GM12878 (cell line): ENCODE measurements around the gene ATP6V0A1. TPM values are rescaled to one million over a fixed set of nuclear protein-coding genes. Genes with fewer than 3 reads are reported as not detected.
A peak's percentile ranks its signal among the peaks of the same experiment; 100 is the strongest.

Source experiments
- ATAC-seq: fragments of 200-7000 bp; cut with Tn5 transposase; 3 replicates; pipeline ENCODE4 v1.9.1; 2020; ENCODE audit warnings: mild to moderate bottlenecking, moderate library complexity
- BruUV-seq: library from RNA; stranded (reverse); fragments of 400-500 nt; replicated peaks from 2 replicates; lab custom pipeline; 2021; lab: Mats Ljungman, UMichigan
- CTCF ChIA-PET: fragments of 300-600 bp; sonication (Branson Sonifier 250); formaldehyde crosslinking; extraction: SDS; loops from one replicate; lab custom pipeline; 2021; ENCODE audit warnings: inconsistent platforms; lab: Yijun Ruan, JAX
- POLR2A ChIA-PET: fragments of 350-600 bp; formaldehyde crosslinking; extraction: SDS; loops from one replicate; lab custom pipeline; 2021; ENCODE audit warnings: inconsistent platforms; lab: Charles Lee
- RAD21 ChIA-PET: fragments of 300-600 bp; sonication (Branson Sonifier 250); formaldehyde crosslinking; loops from one replicate; lab custom pipeline; 2023; ENCODE audit warnings: antibody characterized with exemption; ENCODE audit not compliant: unreplicated experiment; lab: Charles Lee
- SMC1A ChIA-PET: fragments of 300-600 bp; sonication (Branson Sonifier 250); formaldehyde crosslinking; loops from one replicate; lab custom pipeline; 2023; ENCODE audit not compliant: unreplicated experiment, uncharacterized antibody; lab: Charles Lee
- DNase-seq: peaks from one replicate; pipeline ENCODE4 v3.0.0-alpha.2; 2011; ENCODE audit warnings: low read depth, low spot score
- FAIRE-seq: peaks from 3 replicates; lab custom pipeline; 2011; peaks lifted over from hg19 to GRCh38; lab: Jason Lieb, UNC
- H2AFZ ChIP-seq: 2 replicates; pipeline ENCODE4 v1.6.0; 2011; ENCODE audit warnings: low read depth, low read length, control low read depth; ENCODE audit not compliant: control insufficient read depth
- H3K27ac ChIP-seq: 2 replicates; pipeline ENCODE4 v1.5.1; 2011; ENCODE audit warnings: control low read depth; ENCODE audit not compliant: control insufficient read depth, insufficient read depth
- H3K27me3 ChIP-seq, 2 experiments: replicated peaks in 1 of 2; 2 replicates each; pipeline versions ENCODE4 v1.6.0 to v1.6.1; 2011; ENCODE audit warnings: low read length in 1 of 2; ENCODE audit not compliant: control insufficient read depth in 2 of 2, insufficient read depth in 2 of 2
- H3K36me3 ChIP-seq, 2 experiments: 2 replicates each; pipeline ENCODE4 v1.5.1; 2011; ENCODE audit warnings: low read length in 1 of 2; ENCODE audit not compliant: control insufficient read depth in 2 of 2, insufficient read depth in 2 of 2
- H3K4me1 ChIP-seq: 2 replicates; pipeline ENCODE4 v1.6.1; 2011; ENCODE audit warnings: mild to moderate bottlenecking, low read length, moderate library complexity, mixed read lengths; ENCODE audit not compliant: control insufficient read depth, insufficient read depth
- H3K4me2 ChIP-seq: 2 replicates; pipeline ENCODE4 v1.6.0; 2011; ENCODE audit warnings: control low read depth; ENCODE audit not compliant: control insufficient read depth, insufficient read depth
- H3K4me3 ChIP-seq: fragments of 200-600 bp; sonication (generic); 2 replicates; pipeline ENCODE4 v1.5.1; 2016
- H3K79me2 ChIP-seq: 2 replicates; pipeline ENCODE4 v1.6.0; 2011; ENCODE audit warnings: low read length; ENCODE audit not compliant: control insufficient read depth, insufficient read depth
- H3K9ac ChIP-seq: 2 replicates; pipeline ENCODE4 v1.8.0; 2011; ENCODE audit warnings: low read length, control low read depth, mixed read lengths; ENCODE audit not compliant: control insufficient read depth, insufficient read depth
- H3K9me3 ChIP-seq: replicated peaks from 3 replicates; pipeline ENCODE4 v1.5.1; 2011; ENCODE audit warnings: mild to moderate bottlenecking, low read length; ENCODE audit not compliant: control insufficient read depth, insufficient read depth
- H4K20me1 ChIP-seq: 2 replicates; pipeline ENCODE4 v1.6.0; 2011; ENCODE audit not compliant: control insufficient read depth, insufficient read depth
- BACH1 ChIP-seq: fragments of 450-650 bp; IDR thresholded peaks from 2 replicates; pipeline ENCODE4 v1.6.1; 2017; ENCODE audit warnings: mild to moderate bottlenecking, borderline replicate concordance
- BCL3 ChIP-seq: IDR thresholded peaks from 2 replicates; pipeline ENCODE4 v1.6.1; 2011; ENCODE audit warnings: borderline replicate concordance, low read depth, mild to moderate bottlenecking, moderate library complexity, low read length; ENCODE audit not compliant: insufficient read depth, poor library complexity, severe bottlenecking
- CTCF ChIP-seq, 3 experiments: IDR thresholded peaks in 2 of 3; conservative IDR thresholded peaks in 1 of 3; 2 replicates each; pipeline ENCODE4 v1.5.1; 2011; ENCODE audit warnings: low read depth in 3 of 3, low read length in 3 of 3, mild to moderate bottlenecking in 3 of 3, control low read depth in 2 of 3, moderate library complexity in 2 of 3, inconsistent platforms in 1 of 3, mixed read lengths in 1 of 3; ENCODE audit not compliant: control insufficient read depth in 2 of 3, insufficient read depth in 1 of 3; ENCODE audit errors: extremely low read depth in 1 of 3
- EED ChIP-seq: sonication (generic); IDR thresholded peaks from 2 replicates; pipeline ENCODE4 v1.6.1; 2016; ENCODE audit warnings: antibody characterized with exemption, low read depth
- ETV6 ChIP-seq, 2 experiments: fragments of 450-650 bp in 1 of 2; IDR thresholded peaks in 1 of 2; conservative IDR thresholded peaks in 1 of 2; 2 replicates each; pipeline ENCODE4 v1.6.1; 2014; ENCODE audit warnings: antibody characterized with exemption in 1 of 2, borderline replicate concordance in 1 of 2, low read depth in 1 of 2, mild to moderate bottlenecking in 1 of 2, moderate library complexity in 1 of 2
- FOS ChIP-seq: IDR thresholded peaks from 3 replicates; pipeline ENCODE4 v1.6.1; 2011; ENCODE audit warnings: borderline replicate concordance; ENCODE audit not compliant: insufficient read length; ENCODE audit errors: extremely low read depth
- IKZF2 ChIP-seq, 2 experiments: fragments of 450-650 bp; IDR thresholded peaks; 2 replicates each; pipeline ENCODE4 v1.6.1; 2017; ENCODE audit warnings: mild to moderate bottlenecking in 2 of 2, moderate library complexity in 2 of 2
- IRF5 ChIP-seq: fragments of 450-650 bp; IDR thresholded peaks from 2 replicates; pipeline ENCODE4 v1.6.1; 2017; ENCODE audit warnings: borderline replicate concordance
- KAT2A ChIP-seq: conservative IDR thresholded peaks from 2 replicates; pipeline ENCODE4 v1.6.1; 2011; ENCODE audit warnings: low read depth, low read length; ENCODE audit not compliant: control insufficient read depth
- MAX ChIP-seq: IDR thresholded peaks from 2 replicates; pipeline ENCODE4 v1.6.1; 2012; ENCODE audit warnings: low read depth, low read length, improper control_type of control experiment
- NFIC ChIP-seq: IDR thresholded peaks from 2 replicates; pipeline ENCODE4 v1.6.1; 2012; ENCODE audit warnings: low read depth, mild to moderate bottlenecking, inconsistent platforms, low read length, moderate library complexity
- NRF1 ChIP-seq: conservative IDR thresholded peaks from 2 replicates; pipeline ENCODE4 v1.6.1; 2011; ENCODE audit warnings: mild to moderate bottlenecking, low read depth, low read length, improper control_type of control experiment
- PAX8 ChIP-seq: fragments of 450-650 bp; IDR thresholded peaks from 2 replicates; pipeline ENCODE4 v1.6.1; 2017; ENCODE audit warnings: mild to moderate bottlenecking, moderate library complexity
- POLR2AphosphoS5 ChIP-seq: IDR thresholded peaks from 2 replicates; pipeline ENCODE4 v1.6.1; 2011; ENCODE audit warnings: mild to moderate bottlenecking, low read length, inconsistent platforms
- RUNX3 ChIP-seq: IDR thresholded peaks from 2 replicates; pipeline ENCODE4 v1.6.1; 2012; ENCODE audit warnings: low read length, inconsistent platforms
- SREBF2 ChIP-seq: IDR thresholded peaks from 2 replicates; pipeline ENCODE4 v1.6.1; 2012; ENCODE audit warnings: mild to moderate bottlenecking, low read length
- ZNF274 ChIP-seq: IDR thresholded peaks from one replicate; pipeline ENCODE4 v1.8.0; 2011; ENCODE audit not compliant: insufficient read length, insufficient read depth
- WGBS: methylation state at CpG from one replicate; pipeline ENCODE4 v1.1.6; 2016; ENCODE audit warnings: low lambda C conversion rate; ENCODE audit not compliant: insufficient replicate concordance, insufficient coverage; ENCODE audit errors: missing lambda C conversion rate; 5-methylcytosine and 5-hydroxymethylcytosine counted together
- in situ Hi-C: fragments of 300-500 bp; cut with MboI; formaldehyde crosslinking; loops from 9 replicates; pipeline ENCODE4 v1.14.3; 2018; ENCODE audit warnings: mixed read lengths
- intact Hi-C: fragments of 100-400 bp; cut with micrococcal nuclease; formaldehyde crosslinking; loops from one replicate; pipeline ENCODE4 v1.14.2; 2022; ENCODE audit not compliant: unreplicated experiment
- polyA plus RNA-seq, 11 experiments: library from polyadenylated mRNA; depleted of rRNA in 4 of 11; unstranded in 6 of 11; stranded (reverse) in 5 of 11; fragments of >200 nt; fragmentation: Nextera tagmentation in 4 of 11; fragmentation: Illumina TruSeq in 1 of 11; extraction: Ambion mirVana in 4 of 11; extraction: Trizol in 1 of 11; gene quantifications; 1 replicate in 1 of 11; 2 replicates in 10 of 11; pipeline versions ENCODE4 v1.2.1 to v1.2.3, GENCODE V29; 2011 to 2016; ENCODE audit warnings: inconsistent platforms in 2 of 11, missing spikeins in 2 of 11, low read depth in 1 of 11
- total RNA-seq, 4 experiments: library from RNA; depleted of rRNA in 3 of 4; stranded (reverse); fragments of >200 nt in 3 of 4; fragmentation: Illumina TruSeq in 1 of 4; extraction: Trizol in 1 of 4; gene quantifications; 2 replicates each; pipeline versions ENCODE4 v1.2.1 to v1.2.3, GENCODE V29; 2013 to 2021

Gene ATP6V0A1
- total and polyA plus RNA-seq, 10 of the 15 experiments (the other 5 are each of a cell fraction or from before 2014, with no cell fraction given), result 3.0 to 76.6 (median 30.9) TPM

GRCh38 chr17:42536372-42537155 is 77.9 kb downstream of the ATP6V0A1 start:
- in situ Hi-C loops, result no loop called here
- H3K27ac ChIP-seq, result peak overlapping the region; percentile 75
- ATAC-seq, result peak; percentile 85
- no peak for FAIRE-seq
- peak overlapping the region; percentile 77 for H3K4me3 ChIP-seq
- peak overlapping the region; percentile 98 for H3K4me2 ChIP-seq
- SMC1A ChIA-PET, result interaction anchor here (0.8 to 2.0 kb wide), 8 partner anchors 9 to 237 kb away, joined by 3 to 11 read pairs (median 4); partner anchors contain the start of genes MLX and VPS25
- no peaks in the 10 kb centered on the region for H3K9me3 ChIP-seq
- H4K20me1 ChIP-seq, result no peaks in the 10 kb centered on the region
- POLR2A ChIA-PET, result interaction anchor here (0.5 to 2.1 kb wide), 12 partner anchors 12 to 343 kb away, joined by 3 to 13 read pairs (median 3); partner anchors contain the start of genes GHDC and PLEKHH3
- peak overlapping the region; percentile 34 for H2AFZ ChIP-seq
- under 1% methylated on average over 37 of the region's 65 CpGs for WGBS
- RAD21 ChIA-PET, result interaction anchor here (0.9 to 3.4 kb wide), 7 partner anchors 9 to 227 kb away, joined by 3 to 17 read pairs (median 6); partner anchors contain the start of genes PLEKHH3 and PSMC3IP
- H3K36me3 ChIP-seq, result peaks cover 0 to 5% of the 10 kb centered on the region in 2 experiments; a peak in 2 of 4 replicates
- peak overlapping the region; percentile 81 for H3K9ac ChIP-seq
- H3K4me1 ChIP-seq, result peaks cover 19% of the 10 kb centered on the region
- no TSS peak for BruUV-seq
- no peaks in the 10 kb centered on the region for H3K27me3 ChIP-seq
- intact Hi-C loops, result loop anchor here (1.0 kb wide), 1 partner anchor 41 kb away; the partner anchor contains the start of gene PSMC3IP
- no peak for DNase-seq
- H3K79me2 ChIP-seq, result peaks cover 13% of the 10 kb centered on the region
- CTCF ChIA-PET, result interaction anchor here (0.5 to 3.1 kb wide), 18 partner anchors 9 to 401 kb away, joined by 3 to 21 read pairs (median 4); partner anchors contain the start of genes HSD17B1 and STAT3
- TF ChIP-seq CTCF (IDR thresholded peaks at IDR 0.05 in 2 of 3, conservative IDR thresholded peaks at IDR 0.05 in 1 of 3; ENCODE audit: control insufficient read depth in 2 of 3, extremely low read depth in 1 of 3, insufficient read depth in 1 of 3, low read depth in 3 of 3, low read length in 3 of 3) (no peak), MAX (peak; percentile 11; the same call in 1 of the 2 replicates), NFIC (no peak), ZNF274 (no peak), IRF5 (no peak), POLR2AphosphoS5 (0 out of 2 replicates have a peak, but pooled peaks have one; percentile 31), KAT2A (no peak), ETV6 (conservative IDR thresholded peaks at IDR 0.05 in 1 of 2, IDR thresholded peaks at IDR 0.05 in 1 of 2; ENCODE audit: borderline replicate concordance in 1 of 2, low read depth in 1 of 2) (0 out of 4 replicates have a peak, but pooled peaks of 1 of the 2 experiments have one; percentile 10), NRF1 (0 out of 2 replicates have a peak, but pooled peaks have one; percentile 9), FOS (no peak), IKZF2 (IDR thresholded peaks at IDR 0.05) (peak; percentile 9 to 19; a peak in 1 of 4 replicates), RUNX3 (peak; percentile 30; the same call in 1 of the 2 replicates), BACH1 (0 out of 2 replicates have a peak, but pooled peaks have one; percentile 43), BCL3 (no peak), SREBF2 (no peak), EED (no peak), PAX8 (no peak)
